SH-SY5Y (cell line): ENCODE results near the gene STK4.

ENCODE experiments used
- GATA2 ChIP-seq: IDR thresholded peaks from 2 replicates; pipeline ENCODE4 v1.6.1; 2011; ENCODE audit warnings: mild to moderate bottlenecking, low read depth, low read length
- GATA3 ChIP-seq: IDR thresholded peaks from 2 replicates; pipeline ENCODE4 v1.6.1; 2011; ENCODE audit warnings: low read depth, mild to moderate bottlenecking, low read length, moderate library complexity

The STK4 gene

GRCh38 chr20:45056473-45057173 lies 90.3 kb downstream of the STK4 start:
- TF ChIP-seq GATA2 (no peak), GATA3 (no peak)

- TF ChIP-seq GATA3 (no peak), GATA2 (no peak)
Measured at GRCh38 chr20:45058168-45058850, 92.0 kb downstream of the STK4 start.

GRCh38 chr20:45059022-45059728 lies 92.9 kb downstream of the STK4 start:
- TF ChIP-seq GATA2: no peak
- TF ChIP-seq GATA3: no peak

DNA sequence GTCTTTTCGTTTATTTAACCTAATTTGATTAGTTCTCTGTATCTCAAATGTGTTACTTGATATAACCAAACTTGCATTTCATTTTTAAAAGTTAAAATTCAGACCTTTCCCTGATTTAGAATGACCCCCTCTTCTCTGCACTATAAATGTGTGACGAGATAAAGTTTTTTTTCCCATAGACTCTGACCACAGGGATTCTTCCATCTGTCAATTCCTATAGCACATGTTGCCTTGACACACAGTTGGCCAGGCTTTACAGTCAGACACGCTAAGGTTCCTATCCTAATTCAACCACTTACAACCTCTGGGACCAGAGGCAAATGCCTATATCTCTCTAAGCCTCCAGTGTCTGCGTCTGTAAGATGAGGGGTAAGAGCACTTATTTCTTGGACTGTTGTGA lies 94.0 kb downstream of the STK4 start:
- TF ChIP-seq GATA2 (no peak), GATA3 (no peak)

GRCh38 chr20:45061244-45061643 lies 94.9 kb downstream of the STK4 start:
- no peak for TF ChIP-seq GATA2
- TF ChIP-seq GATA3: no peak

- TF ChIP-seq GATA3 (no peak), GATA2 (no peak)
Measured at GRCh38 chr20:45064812-45065211, 98.5 kb downstream of the STK4 start.

GRCh38 chr20:45066372-45066771 lies 100.1 kb downstream of the STK4 start:
- TF ChIP-seq GATA2 (no peak), GATA3 (no peak)

GRCh38 chr20:45067087-45067486 lies 100.8 kb downstream of the STK4 start:
- TF ChIP-seq GATA2 (no peak), GATA3 (no peak)

DNA sequence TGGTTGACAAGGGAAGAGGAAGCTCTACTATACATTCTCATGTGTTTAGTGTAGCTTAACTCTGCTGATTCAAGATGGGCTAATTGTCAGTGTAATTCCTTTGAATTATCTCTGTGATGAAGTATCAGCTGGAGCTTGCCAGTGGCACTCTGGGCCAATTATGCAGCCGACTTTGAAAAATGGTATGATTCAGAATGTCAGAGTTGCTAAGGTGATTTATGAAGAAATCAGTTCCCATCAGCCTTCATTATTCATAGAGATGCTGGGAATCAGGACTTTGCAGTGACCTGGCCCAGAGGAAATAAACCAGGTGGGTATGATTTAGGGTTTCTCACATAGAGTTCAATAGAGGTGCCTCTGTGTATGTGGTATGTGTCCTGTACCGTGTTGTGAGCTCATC lies 101.2 kb downstream of the STK4 start:
- TF ChIP-seq GATA2 (no peak), GATA3 (no peak)

DNA sequence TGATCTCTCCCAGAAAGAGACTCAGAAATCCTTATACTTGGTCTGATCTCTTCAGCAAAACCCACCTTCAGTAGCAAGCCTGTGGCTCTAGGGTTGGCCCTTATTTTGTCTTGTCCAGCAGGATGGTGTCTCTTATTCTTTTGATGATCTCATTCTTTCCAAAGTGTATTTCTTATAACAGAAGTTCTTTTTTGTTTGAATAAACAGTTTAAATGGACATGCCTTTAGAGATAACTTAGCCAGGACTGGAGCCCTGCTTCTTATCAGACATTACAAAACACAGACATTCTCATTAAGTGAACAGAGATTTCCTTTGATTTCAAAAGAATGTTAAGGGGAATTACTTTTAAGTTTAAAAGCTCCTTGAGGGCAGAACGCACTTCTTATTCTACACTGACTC lies 102.9 kb downstream of the STK4 start:
- TF ChIP-seq GATA2 (no peak), GATA3 (no peak)

DNA sequence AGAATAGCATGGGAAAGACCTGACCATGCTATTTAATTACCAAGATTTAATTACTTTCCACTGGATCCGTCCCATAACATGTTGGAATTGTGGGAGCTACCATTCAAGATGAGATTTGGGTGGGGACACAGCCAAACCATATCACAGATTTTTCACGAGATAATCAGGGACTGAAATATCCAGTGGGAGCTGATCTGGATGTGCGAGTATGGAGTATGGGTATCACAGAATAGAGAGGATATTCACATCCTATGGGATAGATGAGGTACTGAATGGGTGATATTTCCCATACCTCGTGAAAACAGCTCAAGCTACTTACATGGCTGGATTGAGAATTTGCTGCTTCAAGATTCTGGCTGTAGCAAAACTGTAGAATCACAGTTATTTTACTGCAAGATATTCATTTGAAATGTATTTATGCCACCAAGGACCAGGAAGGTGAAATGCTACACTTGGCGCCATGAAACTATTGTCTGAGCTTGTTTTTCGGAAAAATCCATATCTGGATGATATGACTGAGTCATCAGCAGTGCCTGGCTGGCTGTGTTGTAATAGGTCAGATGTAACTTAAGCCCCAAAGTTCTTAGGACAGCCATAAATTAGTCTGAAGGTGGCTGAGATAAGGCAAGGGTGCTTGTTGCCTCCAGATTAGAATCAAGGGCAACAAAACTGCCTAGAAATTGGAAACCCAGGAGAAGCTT lies 104.8 kb downstream of the STK4 start:
- TF ChIP-seq GATA2 (no peak), GATA3 (no peak)

DNA sequence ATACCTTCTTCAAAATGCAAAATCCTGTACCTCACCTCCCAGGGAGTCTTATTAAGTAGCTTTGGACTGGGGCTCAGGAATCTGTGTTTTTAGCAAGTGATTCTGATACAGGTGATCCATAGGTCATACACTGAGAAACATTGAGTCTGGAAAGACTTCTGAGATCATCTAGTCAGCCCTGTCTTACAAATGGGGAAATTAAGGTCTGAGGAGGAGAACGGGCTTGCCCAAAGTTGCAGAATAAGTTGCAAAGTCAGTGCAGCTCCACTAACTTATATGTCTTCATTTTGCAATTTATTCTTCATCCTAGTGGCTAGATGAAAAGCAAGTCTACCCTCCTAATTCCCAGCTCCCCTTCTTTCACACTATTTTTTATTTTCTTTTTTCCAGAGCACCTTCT lies 105.8 kb downstream of the STK4 start:
- TF ChIP-seq GATA2 (no peak), GATA3 (no peak)

DNA sequence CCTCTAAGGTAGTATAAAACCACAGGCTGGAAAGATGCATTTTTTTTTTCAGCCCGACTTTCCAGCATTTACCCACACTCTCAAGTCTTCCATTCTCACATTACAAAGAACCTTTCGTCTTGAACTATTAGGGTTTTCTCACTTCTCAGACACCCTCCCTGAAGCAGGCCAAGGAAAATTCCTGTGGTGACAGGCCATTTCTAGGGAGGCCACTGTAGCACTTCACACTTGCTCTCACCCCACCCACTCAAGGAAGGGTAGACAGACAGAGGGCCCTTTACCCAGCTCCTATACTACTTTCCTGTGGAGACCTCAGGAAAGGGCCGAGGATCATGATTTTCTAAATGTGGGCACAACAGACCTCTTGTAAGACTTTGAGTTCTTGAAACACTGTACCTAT lies 106.9 kb downstream of the STK4 start:
- TF ChIP-seq GATA3: no peak
- no peak for TF ChIP-seq GATA2

GRCh38 chr20:45077559-45077958 lies 111.2 kb downstream of the STK4 start:
- TF ChIP-seq GATA3 (no peak), GATA2 (no peak)
